Parathyroid adenoma (tissue), 2 donors: ENCODE results near the gene PARVA.

ENCODE experiments used
- H2AFZ ChIP-seq: fragments of 300-600 bp; sonication (generic); one replicate; pipeline ENCODE4 v1.7.0; 2017; ENCODE audit warnings: antibody characterized with exemption, mild to moderate bottlenecking
- H3K27ac ChIP-seq: fragments of 300-600 bp; sonication (generic); one replicate; pipeline ENCODE4 v1.7.0; 2017
- H3K27me3 ChIP-seq: fragments of 300-600 bp; sonication (generic); one replicate; pipeline ENCODE4 v1.7.0; 2017; ENCODE audit warnings: low read length; ENCODE audit not compliant: control insufficient read depth, insufficient read depth
- H3K36me3 ChIP-seq: fragments of 300-600 bp; sonication (generic); one replicate; pipeline ENCODE4 v1.7.0; 2017; ENCODE audit warnings: low read length; ENCODE audit not compliant: control insufficient read depth, insufficient read depth
- H3K4me1 ChIP-seq: fragments of 300-600 bp; sonication (generic); one replicate; pipeline ENCODE4 v1.7.0; 2017; ENCODE audit warnings: control low read depth
- H3K4me2 ChIP-seq: fragments of 300-600 bp; sonication (generic); one replicate; pipeline ENCODE4 v1.7.0; 2017; ENCODE audit warnings: low read length
- H3K4me3 ChIP-seq: fragments of 300-600 bp; sonication (generic); one replicate; pipeline ENCODE4 v1.7.0; 2017; ENCODE audit warnings: low read depth, low read length
- H3K79me2 ChIP-seq: fragments of 300-600 bp; sonication (generic); one replicate; pipeline ENCODE4 v1.7.0; 2017; ENCODE audit warnings: control low read depth
- H3K9ac ChIP-seq: fragments of 300-600 bp; sonication (generic); one replicate; pipeline ENCODE4 v1.7.0; 2017; ENCODE audit warnings: mild to moderate bottlenecking
- H3K9me3 ChIP-seq: fragments of 300-600 bp; sonication (generic); one replicate; pipeline ENCODE4 v1.7.0; 2017; ENCODE audit warnings: low read length; ENCODE audit not compliant: control insufficient read depth
- TF ChIP-seq, protein P1 (sequence below): fragments of 300-600 bp; sonication (generic); IDR thresholded peaks from one replicate; pipeline ENCODE4 v1.7.0; 2017; ENCODE audit warnings: antibody characterized with exemption, mild to moderate bottlenecking
- donor health status: primary hyperparathyroidism.

Gene PARVA

GRCh38 chr11:12388939-12389670 lies 11.7 kb downstream of the PARVA start:
- TF ChIP-seq, protein P1, sequence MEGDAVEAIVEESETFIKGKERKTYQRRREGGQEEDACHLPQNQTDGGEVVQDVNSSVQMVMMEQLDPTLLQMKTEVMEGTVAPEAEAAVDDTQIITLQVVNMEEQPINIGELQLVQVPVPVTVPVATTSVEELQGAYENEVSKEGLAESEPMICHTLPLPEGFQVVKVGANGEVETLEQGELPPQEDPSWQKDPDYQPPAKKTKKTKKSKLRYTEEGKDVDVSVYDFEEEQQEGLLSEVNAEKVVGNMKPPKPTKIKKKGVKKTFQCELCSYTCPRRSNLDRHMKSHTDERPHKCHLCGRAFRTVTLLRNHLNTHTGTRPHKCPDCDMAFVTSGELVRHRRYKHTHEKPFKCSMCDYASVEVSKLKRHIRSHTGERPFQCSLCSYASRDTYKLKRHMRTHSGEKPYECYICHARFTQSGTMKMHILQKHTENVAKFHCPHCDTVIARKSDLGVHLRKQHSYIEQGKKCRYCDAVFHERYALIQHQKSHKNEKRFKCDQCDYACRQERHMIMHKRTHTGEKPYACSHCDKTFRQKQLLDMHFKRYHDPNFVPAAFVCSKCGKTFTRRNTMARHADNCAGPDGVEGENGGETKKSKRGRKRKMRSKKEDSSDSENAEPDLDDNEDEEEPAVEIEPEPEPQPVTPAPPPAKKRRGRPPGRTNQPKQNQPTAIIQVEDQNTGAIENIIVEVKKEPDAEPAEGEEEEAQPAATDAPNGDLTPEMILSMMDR: no peak
- Histone ChIP-seq H3K9ac (no peak overlapping the region), H3K4me1 (peaks cover 2% of the 10 kb centered on the region)

GRCh38 chr11:12389676-12390657 lies 12.6 kb downstream of the PARVA start:
- no peak overlapping the region for H3K27ac ChIP-seq
- peaks cover 2% of the 10 kb centered on the region for H3K4me1 ChIP-seq
- H3K9me3 ChIP-seq: no peaks in the 10 kb centered on the region
- TF ChIP-seq, protein P1: no peak
- H2AFZ ChIP-seq: no peak overlapping the region
- H3K9ac ChIP-seq: no peak overlapping the region
- H3K4me2 ChIP-seq: no peak overlapping the region
- peaks cover 7% of the 10 kb centered on the region for H3K79me2 ChIP-seq
- H3K27me3 ChIP-seq: no peaks in the 10 kb centered on the region
- H3K4me3 ChIP-seq: no peak overlapping the region
- H3K36me3 ChIP-seq: no peaks in the 10 kb centered on the region

More at GRCh38 chr11:12388939-12389670, 11.7 kb downstream of the PARVA start:
- no peak overlapping the region for H3K4me2 ChIP-seq
- no peaks in the 10 kb centered on the region for H3K9me3 ChIP-seq
- H3K36me3 ChIP-seq: no peaks in the 10 kb centered on the region
- H2AFZ ChIP-seq: no peak overlapping the region
- H3K4me3 ChIP-seq: no peak overlapping the region
- no peak overlapping the region for H3K27ac ChIP-seq
- peaks cover 10% of the 10 kb centered on the region for H3K79me2 ChIP-seq
- no peaks in the 10 kb centered on the region for H3K27me3 ChIP-seq

GRCh38 chr11:12390687-12391110 lies 13.3 kb downstream of the PARVA start:
- Histone ChIP-seq H3K9ac (no peak overlapping the region), H3K27ac (no peak overlapping the region), H2AFZ (no peak overlapping the region), H3K79me2 (peaks cover 10% of the 10 kb centered on the region), H3K9me3 (no peaks in the 10 kb centered on the region), H3K4me2 (no peak overlapping the region), H3K4me1 (peaks cover 2% of the 10 kb centered on the region), H3K36me3 (no peaks in the 10 kb centered on the region), H3K4me3 (no peak overlapping the region), H3K27me3 (no peaks in the 10 kb centered on the region)
- TF ChIP-seq, protein P1: no peak

DNA sequence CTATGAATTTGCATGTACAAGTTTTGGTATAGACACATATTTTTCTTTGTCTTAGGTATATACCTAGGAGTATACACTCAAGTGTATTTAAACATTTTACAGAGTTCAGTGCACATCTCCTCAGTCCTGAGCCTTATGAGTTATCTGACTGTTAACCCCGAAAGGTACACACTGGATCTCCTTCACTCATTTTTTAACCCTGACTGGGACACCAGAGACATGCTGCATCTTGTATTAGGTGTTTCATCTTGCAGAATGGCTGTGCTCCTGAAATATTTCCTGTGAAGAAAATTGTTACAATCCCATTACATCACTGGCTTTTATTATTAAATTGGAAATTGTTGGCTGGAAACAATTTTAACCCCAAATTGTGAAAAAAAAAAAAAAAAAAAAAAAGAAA lies 15.3 kb downstream of the PARVA start:
- Histone ChIP-seq H3K4me3 (no peak overlapping the region), H3K27ac (no peak overlapping the region), H3K4me1 (peaks cover 2% of the 10 kb centered on the region)

More for the DNA sequence above, 15.3 kb downstream of the PARVA start:
- TF ChIP-seq, protein P1: no peak
- Histone ChIP-seq H3K36me3 (no peaks in the 10 kb centered on the region), H2AFZ (no peak overlapping the region), H3K9ac (no peak overlapping the region), H3K9me3 (no peaks in the 10 kb centered on the region), H3K79me2 (peaks cover 12% of the 10 kb centered on the region), H3K27me3 (no peaks in the 10 kb centered on the region), H3K4me2 (no peak overlapping the region)
